A172 (cell line): ENCODE results near the gene LRRTM4. TPM values are rescaled to one million over a fixed set of nuclear protein-coding genes. Genes with fewer than 3 reads are reported as not detected.

Source experiments
- DNase-seq: peaks from one replicate; pipeline ENCODE4 v3.0.0-alpha.2; 2015; ENCODE audit warnings: low spot score
- total RNA-seq: library from RNA; depleted of rRNA; stranded (reverse); fragments of >200 nt; shearing (Covaris generic); gene quantifications from 2 replicates; pipeline ENCODE4 v1.2.3, GENCODE V29; 2014

LRRTM4 gene
- total RNA-seq, 1 experiment from 2014 or later, result 0.12 TPM

GRCh38 chr2:77470096-77470495, 52.1 kb downstream of the LRRTM4 start:
- no peak for DNase-seq

- no peak for DNase-seq
Observed at GRCh38 chr2:77469106-77469505, 53.1 kb downstream of the LRRTM4 start.

DNA sequence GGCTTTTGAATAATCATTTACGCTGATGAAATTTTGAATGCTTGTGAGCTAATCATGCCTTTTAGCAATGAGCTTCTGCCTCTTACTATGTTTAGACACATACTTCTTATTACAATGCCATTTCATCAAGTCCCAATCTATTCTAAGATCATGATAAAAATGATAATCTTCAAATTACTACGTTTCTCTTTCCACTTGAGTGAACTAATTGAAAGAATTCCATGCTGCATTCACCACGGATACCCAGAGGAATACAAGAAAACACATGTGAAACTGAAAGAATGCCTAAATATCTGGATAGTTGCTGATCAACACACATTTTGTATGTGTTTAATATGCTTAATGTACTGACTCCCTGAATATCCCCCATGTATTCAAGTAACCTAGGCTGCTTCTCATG, 62.3 kb downstream of the LRRTM4 start:
- DNase-seq, result no peak

- DNase-seq, result no peak
Observed at GRCh38 chr2:77458216-77458615, 64.0 kb downstream of the LRRTM4 start.

DNA sequence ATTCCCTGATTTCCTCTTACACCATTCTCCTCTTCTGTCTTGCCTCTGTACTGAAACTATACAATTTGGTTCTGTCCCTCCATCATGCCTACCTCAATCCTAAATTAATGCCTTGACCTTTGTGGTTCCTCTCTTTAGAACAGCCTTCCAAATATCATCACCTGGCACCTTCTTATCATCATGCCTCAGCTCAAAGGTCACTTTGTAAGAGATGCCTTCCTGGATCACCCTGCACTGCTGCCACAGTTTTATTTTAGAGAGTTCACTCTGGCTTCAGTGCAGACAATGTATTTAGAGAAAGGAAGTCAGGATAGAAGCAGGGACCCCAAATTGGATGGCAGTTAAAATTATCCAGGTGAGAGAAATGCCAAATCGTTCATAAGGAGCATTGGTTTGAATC, 64.5 kb downstream of the LRRTM4 start:
- DNase-seq, result no peak

GRCh38 chr2:77443076-77443475, 79.1 kb downstream of the LRRTM4 start:
- peak; percentile 60 for DNase-seq

DNA sequence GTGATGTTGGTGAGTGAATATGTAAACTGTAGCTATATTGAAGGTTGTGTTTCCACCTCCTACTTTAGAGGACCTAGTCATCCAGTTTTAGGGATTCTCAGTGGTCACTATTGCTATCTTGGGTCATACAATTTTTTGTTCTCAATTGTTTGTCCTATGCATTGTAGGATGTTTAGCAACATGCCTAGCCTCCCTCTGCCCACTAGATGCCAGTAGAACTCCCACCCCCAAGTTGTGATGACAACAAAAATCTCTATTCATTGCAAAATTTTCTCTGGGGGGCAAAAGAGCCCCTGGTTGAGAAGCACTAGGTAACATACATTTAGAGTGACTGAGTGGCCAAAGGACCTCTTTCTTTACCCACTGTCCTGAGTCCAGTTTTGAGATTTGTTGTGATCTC, 87.3 kb downstream of the LRRTM4 start:
- DNase-seq, result no peak

DNA sequence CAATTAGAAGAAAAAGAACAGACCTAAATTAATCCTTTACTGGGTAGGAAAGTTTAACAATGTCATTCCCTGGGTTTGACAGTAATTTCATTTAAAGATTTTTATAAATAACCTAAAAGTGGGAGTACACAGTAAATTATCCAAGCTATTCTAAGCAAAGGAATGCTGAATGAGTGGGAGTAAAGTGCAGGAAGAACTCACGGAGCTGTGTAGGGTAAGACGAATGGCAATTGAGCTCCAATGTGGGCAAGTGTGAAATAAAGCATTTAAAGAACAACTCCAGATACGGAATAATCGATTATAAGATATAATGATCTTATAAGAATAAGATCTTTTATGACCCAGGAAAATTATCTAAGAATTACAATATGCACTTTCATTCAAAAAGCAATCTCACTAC, 93.2 kb downstream of the LRRTM4 start:
- DNase-seq, result no peak

DNA sequence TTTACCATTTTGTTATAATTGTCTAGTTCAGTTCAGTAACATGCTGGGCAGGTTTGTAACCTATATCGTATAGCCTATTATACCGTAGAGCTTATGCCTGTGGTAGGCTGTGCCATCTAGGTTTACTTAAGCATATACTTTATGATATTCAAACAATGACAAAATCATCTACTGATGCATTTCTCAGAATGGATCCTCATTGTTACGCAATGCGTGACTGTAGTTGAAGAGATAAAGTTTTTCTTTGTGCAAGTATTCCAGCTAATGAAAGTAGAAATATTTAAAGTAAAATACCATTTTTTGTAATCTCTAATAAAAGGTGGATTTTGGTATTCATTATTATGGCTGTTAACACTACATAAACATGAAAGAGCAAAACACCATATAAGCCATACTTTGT, 100.2 kb downstream of the LRRTM4 start:
- DNase-seq, result no peak

- no peak for DNase-seq
Observed at GRCh38 chr2:77418537-77418936, 103.6 kb downstream of the LRRTM4 start.

- DNase-seq, result no peak
Observed at GRCh38 chr2:77404189-77404588, 118.0 kb downstream of the LRRTM4 start.

- DNase-seq, result no peak
Observed at GRCh38 chr2:77398970-77399600, 123.1 kb downstream of the LRRTM4 start.

DNA sequence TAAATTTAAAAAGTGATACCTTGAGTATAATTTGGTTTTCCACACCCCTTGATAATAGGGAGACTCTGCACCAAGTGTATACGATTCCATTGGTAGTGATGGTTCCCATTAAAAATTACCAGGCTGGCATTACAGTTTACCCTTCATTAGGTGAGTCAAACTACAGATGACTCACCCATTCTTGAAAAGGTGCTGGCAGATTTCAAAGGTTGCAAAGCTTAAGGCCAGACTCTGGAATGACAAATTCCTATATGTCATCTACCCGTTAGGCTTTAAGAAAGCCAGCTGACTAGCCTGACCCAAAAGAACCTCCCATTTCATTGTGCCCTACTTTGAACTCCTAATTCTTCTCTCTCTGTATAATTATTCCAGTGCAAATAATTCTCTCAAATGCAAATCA, 124.4 kb downstream of the LRRTM4 start:
- DNase-seq, result peak; percentile 14

GRCh38 chr2:77395011-77395410, 127.2 kb downstream of the LRRTM4 start:
- DNase-seq, result no peak

- DNase-seq, result no peak
Observed at GRCh38 chr2:77391119-77391518, 131.1 kb downstream of the LRRTM4 start.

DNA sequence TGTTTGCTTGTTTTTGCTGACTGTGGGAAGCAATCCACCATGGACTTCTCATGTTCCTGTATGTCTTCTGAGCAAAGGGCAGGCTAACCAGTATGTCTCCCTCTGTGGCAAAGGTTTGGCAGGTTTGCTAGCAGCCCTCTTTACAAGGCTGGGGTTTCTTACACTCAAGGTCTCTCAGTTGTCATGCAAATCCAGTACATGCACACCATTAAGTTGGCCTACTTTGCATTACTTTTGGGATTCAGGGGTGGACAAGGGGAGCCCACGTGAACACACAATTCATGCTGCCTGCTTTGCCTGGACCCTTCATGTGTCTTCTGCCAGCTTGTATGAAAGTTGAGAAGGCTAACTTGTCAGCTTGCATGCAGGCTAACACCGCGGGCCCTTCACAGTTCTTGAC, 134.9 kb downstream of the LRRTM4 start:
- no peak for DNase-seq

- DNase-seq, result no peak
Observed at GRCh38 chr2:77372636-77373035, 149.5 kb downstream of the LRRTM4 start.

GRCh38 chr2:77370511-77370910, 151.7 kb downstream of the LRRTM4 start:
- DNase-seq, result no peak

DNA sequence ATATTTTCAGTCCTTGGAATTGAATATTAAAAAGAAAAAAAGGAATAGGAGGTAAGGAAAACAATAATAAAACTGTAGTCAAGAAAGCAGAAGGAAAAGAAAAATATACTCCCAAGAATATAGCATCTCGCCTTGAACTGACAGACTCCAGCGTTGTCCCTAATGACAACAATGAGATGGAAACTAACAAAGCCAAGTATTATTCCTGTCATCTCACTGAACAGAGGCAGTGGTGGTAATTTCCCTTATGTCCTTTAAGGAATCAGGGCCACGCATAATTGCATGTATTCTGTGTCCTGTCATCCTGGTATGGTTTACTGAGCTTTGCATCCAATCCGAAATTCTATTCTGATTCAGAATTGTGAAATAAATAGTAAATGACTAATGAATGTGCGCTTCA, 158.9 kb downstream of the LRRTM4 start:
- no peak for DNase-seq

- DNase-seq, result no peak
Observed at GRCh38 chr2:77348821-77349220, 173.4 kb downstream of the LRRTM4 start.

DNA sequence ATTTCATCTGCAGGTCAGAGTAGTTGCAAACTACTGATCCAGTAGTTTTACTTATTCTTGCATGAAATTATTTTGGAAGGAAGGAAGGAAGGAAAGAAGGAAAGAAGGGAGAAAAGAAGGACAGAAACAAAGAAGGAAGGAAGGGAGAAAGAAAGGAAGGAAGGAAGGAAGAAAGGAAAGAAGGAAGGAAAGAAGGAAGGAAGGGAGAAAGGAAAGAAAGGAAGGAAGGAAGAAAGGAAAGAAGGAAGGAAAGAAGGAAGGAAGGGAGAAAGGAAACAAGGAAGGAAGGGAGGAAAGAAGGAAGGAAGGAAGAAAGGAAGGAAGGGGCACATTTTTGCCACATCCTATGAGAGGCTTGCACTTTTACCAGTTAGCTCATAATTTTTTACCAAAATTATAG, 186.2 kb downstream of the LRRTM4 start:
- DNase-seq, result no peak

DNA sequence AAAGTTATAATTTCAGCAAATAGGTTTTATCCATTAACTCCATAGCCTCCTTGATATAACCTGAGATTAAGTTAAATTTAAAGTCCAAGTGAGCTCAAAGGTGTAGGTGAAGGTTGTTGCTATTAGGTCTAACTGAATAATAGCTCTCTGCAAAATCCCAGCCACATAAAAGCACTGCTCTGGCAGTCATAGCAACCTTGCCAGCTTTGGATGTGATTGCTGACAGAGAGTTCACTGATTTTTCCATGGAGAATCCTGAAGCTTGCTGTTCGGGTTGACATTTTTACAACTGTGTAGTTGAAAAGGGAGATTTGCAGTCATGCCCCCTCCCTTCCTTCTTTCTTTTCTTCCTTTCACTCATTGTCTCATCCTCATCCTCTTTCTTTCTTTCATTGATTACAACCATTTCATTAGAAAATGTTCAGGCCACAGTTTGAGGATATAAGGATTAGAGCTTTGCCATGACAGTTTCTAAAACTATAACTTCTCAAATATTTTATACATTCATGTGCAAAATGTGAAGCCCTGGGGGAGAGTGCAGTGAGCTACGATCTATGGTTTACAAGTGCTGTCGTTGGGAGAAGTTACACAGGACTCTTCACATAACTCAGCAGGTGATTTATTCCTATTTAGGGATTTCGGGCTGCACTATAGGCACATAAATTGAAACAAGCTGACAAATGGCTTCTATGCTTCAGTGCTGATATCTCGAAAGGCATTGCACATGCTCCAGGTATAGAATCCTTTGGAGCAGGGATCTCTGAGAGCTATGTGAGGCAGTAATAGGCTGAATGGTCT, 193.8 kb downstream of the LRRTM4 start:
- no peak for DNase-seq

GRCh38 chr2:77325395-77325794, 196.8 kb downstream of the LRRTM4 start:
- no peak for DNase-seq

- no peak for DNase-seq
Observed at GRCh38 chr2:77322431-77322830, 199.7 kb downstream of the LRRTM4 start.
